Left colon (tissue), 2 donors: ENCODE data around the gene MOCS1. TPM values are rescaled to one million over a fixed set of nuclear protein-coding genes. Genes with fewer than 3 reads are reported as not detected.

Experiments used
- ATAC-seq: fragments of 200-7000 bp; cut with Tn5 transposase; one replicate; pipeline ENCODE4 v1.9.1; 2020; ENCODE audit warnings: mild to moderate bottlenecking, moderate library complexity
- DNase-seq, 2 donors: peaks; one replicate each; pipeline ENCODE4 v3.0.0-alpha.2; 2020
- intact Hi-C, 2 donors: fragments of 100-400 bp; cut with DNase I in 1 of 2; cut with micrococcal nuclease in 1 of 2; formaldehyde crosslinking; loops; one replicate each; pipeline versions ENCODE4 v1.11.2 to v1.14.0; 2022; cut with DNase I, micrococcal nuclease
- total RNA-seq, 2 donors: library from RNA; stranded (reverse); fragmentation: NEBNext Ultra II Directional; extraction: Animal tissue kit (Norgen Biotek cat#: 25700); gene quantifications; one replicate each; pipeline ENCODE4 v1.2.1, GENCODE V29; 2021
- donor health status: DM: no; HTN: no; CAD: no.
- donor health status: DM: yes; HTN: yes; CAD: no.

The MOCS1 gene
- total RNA-seq, 2 donors from 2014 or later = 12.9 to 18.8 TPM

DNA sequence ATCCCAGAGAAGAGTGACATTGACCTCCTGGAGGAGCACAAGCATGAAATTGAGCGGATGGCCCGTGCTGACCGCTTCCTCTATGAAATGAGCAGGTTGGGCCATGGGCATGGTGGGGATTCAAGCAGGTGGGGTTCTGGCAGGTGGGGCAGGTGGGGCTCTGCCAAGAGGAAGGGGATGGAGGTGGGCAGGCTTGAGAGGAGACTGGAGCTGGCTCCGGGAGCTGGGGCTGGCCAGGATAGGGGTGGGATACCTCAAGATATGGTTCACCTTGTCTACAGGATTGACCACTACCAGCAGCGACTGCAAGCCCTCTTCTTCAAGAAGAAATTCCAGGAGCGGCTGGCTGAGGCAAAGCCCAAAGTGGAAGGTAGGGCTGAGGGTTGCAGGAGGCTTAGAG lies 42.9 kb downstream of the MOCS1 start:
- intact Hi-C loops = loop anchor here in 1 of 2 donors (5.0 kb wide), 1 partner anchor 529 kb away; no protein-coding TSS in a partner anchor
- DNase-seq (no peak), ATAC-seq (no peak)

GRCh38 chr6:39889229-39889628 lies 45.0 kb downstream of the MOCS1 start:
- DNase-seq (no peak), ATAC-seq (no peak)
- intact Hi-C loops = no loop called here

GRCh38 chr6:39887692-39888450 lies 46.4 kb downstream of the MOCS1 start:
- peak; percentile 27 to 38 for DNase-seq
- peak; percentile 27 for ATAC-seq
- intact Hi-C loops = no loop called here

- intact Hi-C loops = no loop called here
- ATAC-seq (no peak), DNase-seq (no peak)
Observed at GRCh38 chr6:39886871-39887270, 47.4 kb downstream of the MOCS1 start.

DNA sequence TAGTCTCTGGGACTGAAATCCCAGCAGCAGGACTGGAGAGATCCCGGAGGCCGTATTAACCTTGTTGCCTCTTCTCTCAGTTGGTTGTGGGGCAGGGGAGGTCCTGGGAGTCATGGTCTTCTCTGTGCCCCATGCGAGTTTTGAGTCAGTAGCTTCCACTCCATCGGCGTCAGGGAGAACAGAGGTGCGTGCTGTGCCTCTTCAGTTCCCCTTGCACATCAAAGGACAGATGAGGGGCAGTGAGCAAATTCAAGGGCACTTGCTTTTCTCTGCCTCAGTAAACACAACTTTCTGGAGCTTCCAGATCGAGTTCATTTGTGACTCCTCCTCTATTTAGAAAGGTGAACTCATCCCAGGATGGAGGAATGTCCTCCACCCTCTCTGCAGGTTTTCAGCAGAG lies 48.6 kb downstream of the MOCS1 start:
- ATAC-seq (no peak), DNase-seq (no peak)
- intact Hi-C loops = no loop called here

DNA sequence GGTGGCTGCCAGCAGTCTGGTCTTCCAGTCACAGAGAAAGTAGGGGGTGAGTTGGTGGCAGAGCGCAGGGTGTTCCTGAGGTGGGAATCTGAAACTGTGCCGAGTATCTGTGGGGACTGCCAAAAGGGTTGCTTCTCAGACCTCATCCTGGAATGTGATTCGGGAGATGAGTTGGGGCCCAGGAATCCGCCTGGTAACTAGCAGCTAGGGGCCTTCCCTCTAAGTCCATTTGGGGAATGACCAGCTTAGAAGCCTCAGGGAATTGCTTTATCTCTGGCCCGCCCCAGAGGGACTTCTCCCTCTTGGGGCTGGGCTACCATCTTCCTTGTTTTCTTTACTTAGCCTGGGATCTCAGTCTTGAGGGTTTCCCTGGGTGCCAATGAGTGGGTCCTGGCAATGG lies 49.6 kb downstream of the MOCS1 start:
- intact Hi-C loops = no loop called here
- DNase-seq (no peak), ATAC-seq (no peak)

GRCh38 chr6:39882531-39882899 lies 51.7 kb downstream of the MOCS1 start:
- intact Hi-C loops = no loop called here
- peak in 1 of 2 donors; percentile 19 for DNase-seq
- no peak for ATAC-seq

GRCh38 chr6:39881851-39882530 lies 52.3 kb downstream of the MOCS1 start:
- intact Hi-C loops = no loop called here
- DNase-seq (no peak), ATAC-seq (no peak)

- ATAC-seq = no peak
- intact Hi-C loops = no loop called here
- no peak for DNase-seq
Observed at GRCh38 chr6:39880594-39880993, 53.7 kb downstream of the MOCS1 start.

- ATAC-seq (no peak), DNase-seq (no peak)
- intact Hi-C loops = no loop called here
Observed at GRCh38 chr6:39879535-39879934, 54.7 kb downstream of the MOCS1 start.

GRCh38 chr6:39876826-39877225 lies 57.4 kb downstream of the MOCS1 start:
- DNase-seq = no peak
- intact Hi-C loops = no loop called here

DNA sequence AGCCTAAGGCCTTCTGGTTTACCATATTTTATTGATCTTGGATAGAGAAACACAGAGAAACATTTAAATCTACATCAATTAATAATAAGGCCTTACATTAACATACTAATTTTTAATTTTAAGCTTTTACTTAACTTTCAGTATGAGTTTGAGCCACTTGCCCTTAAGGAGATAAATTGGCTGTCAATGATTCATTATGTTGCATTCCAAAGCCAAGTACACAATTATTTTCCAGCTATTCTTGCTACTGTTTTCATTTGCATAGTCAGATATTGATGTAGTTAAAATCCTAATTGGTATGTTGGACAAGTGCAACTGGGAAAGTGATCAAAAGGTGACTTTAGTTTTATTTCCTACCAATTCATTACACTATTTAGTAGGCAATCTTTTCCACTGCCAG lies 58.2 kb downstream of the MOCS1 start:
- intact Hi-C loops = no loop called here
- ATAC-seq (no peak), DNase-seq (no peak)

More at GRCh38 chr6:39876826-39877225, 57.4 kb downstream of the MOCS1 start:
- no peak for ATAC-seq

GRCh38 chr6:39873439-39873838 lies 60.8 kb downstream of the MOCS1 start:
- intact Hi-C loops = no loop called here

GRCh38 chr6:39870950-39871349 lies 63.3 kb downstream of the MOCS1 start:
- ATAC-seq (no peak), DNase-seq (no peak)
- intact Hi-C loops = no loop called here

More at GRCh38 chr6:39873439-39873838, 60.8 kb downstream of the MOCS1 start:
- no peak for ATAC-seq
- DNase-seq = no peak

DNA sequence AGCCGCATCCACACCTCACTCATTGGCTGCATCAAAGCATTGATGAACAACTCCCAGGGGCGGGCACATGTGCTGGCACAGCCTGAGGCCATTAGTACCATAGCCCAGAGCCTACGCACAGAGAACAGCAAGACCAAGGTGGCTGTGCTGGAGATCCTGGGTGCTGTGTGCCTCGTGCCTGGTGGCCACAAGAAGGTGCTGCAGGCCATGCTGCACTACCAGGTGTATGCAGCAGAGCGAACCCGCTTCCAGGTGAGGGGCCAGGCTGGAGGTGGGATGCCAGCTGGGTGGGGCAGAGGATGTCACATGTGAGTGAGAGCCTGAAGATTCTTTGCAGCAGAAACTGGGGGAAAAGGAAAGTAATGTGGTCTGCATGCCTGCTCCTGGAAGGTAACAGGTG lies 66.7 kb downstream of the MOCS1 start:
- ATAC-seq = peak; percentile 34
- intact Hi-C loops = no loop called here
- no peak for DNase-seq

DNA sequence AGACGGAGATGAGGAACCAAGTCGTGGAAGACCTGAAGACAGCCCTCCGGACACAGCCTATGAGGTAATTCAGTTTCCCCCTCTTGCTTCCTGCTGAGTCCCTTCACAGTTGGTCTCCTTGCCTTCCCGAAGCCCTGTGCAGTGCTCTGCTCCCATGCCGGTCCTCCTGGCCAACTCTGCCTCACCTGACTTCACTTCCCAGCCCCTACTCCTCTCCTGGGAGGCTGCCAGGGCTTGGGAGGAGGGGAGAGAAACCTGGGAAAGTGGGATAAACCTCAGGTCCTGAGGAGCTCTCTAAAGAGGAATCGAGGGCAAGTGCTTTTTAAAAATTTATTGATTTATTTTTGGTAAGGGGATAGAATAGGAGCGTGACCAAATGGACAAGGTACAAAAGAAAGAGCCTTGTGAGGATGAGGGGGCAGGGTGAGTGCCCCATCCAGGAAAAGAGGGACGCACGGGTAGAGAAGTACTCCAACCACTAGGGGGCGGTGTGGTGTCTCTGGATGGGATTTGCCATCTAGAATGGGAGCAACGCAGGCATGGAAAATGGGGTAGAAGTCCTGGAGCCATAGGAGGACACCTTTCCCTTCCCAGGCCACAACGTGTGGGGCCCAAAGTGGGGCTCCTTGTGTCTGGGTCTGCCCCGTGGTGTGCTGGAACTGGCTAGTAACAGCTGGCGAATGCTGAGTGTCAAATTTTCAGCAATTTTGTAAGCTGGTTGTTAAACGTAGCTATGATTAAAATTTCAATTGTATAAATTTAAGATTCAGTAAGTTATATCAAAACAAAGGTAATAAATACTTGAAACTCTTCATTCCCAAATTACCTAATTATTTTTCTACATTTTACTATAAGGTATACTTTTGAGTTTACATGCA lies 69.0 kb downstream of the MOCS1 start:
- DNase-seq (peak; percentile 54 to 85), ATAC-seq (peak; percentile 74)
- intact Hi-C loops = no loop called here

GRCh38 chr6:39861663-39862062 lies 72.6 kb downstream of the MOCS1 start:
- intact Hi-C loops = no loop called here
- DNase-seq (no peak), ATAC-seq (no peak)

DNA sequence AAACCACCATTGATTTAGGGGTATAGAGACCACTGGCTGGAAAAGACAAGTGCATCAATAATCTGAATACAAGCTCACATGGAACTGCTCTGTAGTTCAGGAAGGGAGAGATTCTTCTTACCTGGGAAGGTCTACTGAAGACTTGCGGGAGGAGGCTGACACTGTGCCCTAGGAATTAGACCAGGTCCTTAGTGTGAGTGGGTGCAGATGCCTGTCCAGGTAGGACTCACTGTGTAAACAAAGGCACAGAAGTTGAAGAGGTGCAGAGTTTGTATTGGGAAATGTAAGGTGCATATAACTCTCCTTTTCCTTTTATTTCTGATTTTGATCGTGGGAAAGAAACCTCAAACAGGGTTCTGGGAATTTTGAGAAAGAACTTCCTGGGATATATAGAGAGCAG lies 75.2 kb downstream of the MOCS1 start:
- intact Hi-C loops = no loop called here
- DNase-seq (no peak), ATAC-seq (no peak)

GRCh38 chr6:39855356-39855995 lies 78.8 kb downstream of the MOCS1 start:
- no peak for DNase-seq
- ATAC-seq = no peak
- intact Hi-C loops = no loop called here
